ENCODE data around the gene MYOF.

DNA sequence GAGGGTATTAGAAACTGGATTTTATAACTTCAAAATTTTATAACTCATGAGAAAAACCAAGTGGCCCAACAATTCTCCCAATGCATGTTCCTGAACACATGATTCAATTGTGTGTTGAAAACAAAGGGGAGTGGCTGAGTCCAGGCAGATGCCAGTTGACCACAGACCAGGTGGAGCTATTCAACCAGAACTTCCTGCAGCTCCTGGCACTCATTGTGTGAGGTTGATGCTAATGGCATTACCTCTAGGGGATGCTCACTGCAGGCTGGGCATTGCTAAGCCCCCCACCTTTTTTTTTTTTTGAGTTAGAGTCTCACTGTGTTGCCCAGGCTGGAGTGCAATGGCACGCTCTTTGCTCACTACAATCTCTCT lies 20.3 kb downstream of the MYOF start:
- no peak for TF ChIP-seq GATA2 (IDR thresholded peaks at IDR 0.05; ENCODE audit: low read depth, low read length)
- TF ChIP-seq GATA3 (IDR thresholded peaks at IDR 0.05; ENCODE audit: low read depth, low read length), result no peak
